ENCODE results near the gene SLC51B. TPM values are rescaled to one million over a fixed set of nuclear protein-coding genes. Genes with fewer than 3 reads are reported as not detected.

SLC51B gene
- total RNA-seq, 3 donors from 2014 or later = not detected

- TF ChIP-seq CTCF (IDR thresholded peaks at IDR 0.05) (no peak), POLR2AphosphoS5 (IDR thresholded peaks at IDR 0.05) (no peak), POLR2A (IDR thresholded peaks at IDR 0.05) (no peak)
- H3K9me3 ChIP-seq = no peaks in the 10 kb centered on the region
- intact Hi-C loops (cut with DNase I; ENCODE audit: low total_unique reads) = loop anchor here (10.0 kb wide), 1 partner anchor 60 kb away; no protein-coding TSS in a partner anchor
These were observed 10.5 kb upstream of the SLC51B start for GRCh38 chr15:65034719-65035118.

GRCh38 chr15:65037309-65037708 is 7.9 kb upstream of the SLC51B start:
- H3K4me1 ChIP-seq = no peaks in the 10 kb centered on the region
- no peak overlapping the region for H3K4me3 ChIP-seq
- no peaks in the 10 kb centered on the region for H3K36me3 ChIP-seq
- no peak overlapping the region for H3K27ac ChIP-seq
- no peaks in the 10 kb centered on the region for H3K27me3 ChIP-seq
- TF ChIP-seq POLR2AphosphoS5 (IDR thresholded peaks at IDR 0.05) (no peak), POLR2A (IDR thresholded peaks at IDR 0.05) (no peak), CTCF (IDR thresholded peaks at IDR 0.05) (no peak)
- no peak for DNase-seq (ENCODE audit: low spot score in 2 of 2)
- intact Hi-C loops (cut with DNase I; ENCODE audit: low total_unique reads) = loop anchor here (10.0 kb wide), 1 partner anchor 57 kb away; no protein-coding TSS in a partner anchor
- no peaks in the 10 kb centered on the region for H3K9me3 ChIP-seq

More at GRCh38 chr15:65034719-65035118, 10.5 kb upstream of the SLC51B start:
- H3K4me3 ChIP-seq = no peak overlapping the region
- H3K36me3 ChIP-seq = no peaks in the 10 kb centered on the region
- no peak overlapping the region for H3K27ac ChIP-seq
- H3K4me1 ChIP-seq = no peaks in the 10 kb centered on the region
- H3K27me3 ChIP-seq = no peaks in the 10 kb centered on the region
- no peak for DNase-seq (ENCODE audit: low spot score in 2 of 2)

- H3K4me1 ChIP-seq = no peaks in the 10 kb centered on the region
- no peak overlapping the region for H3K27ac ChIP-seq
- H3K4me3 ChIP-seq = no peak overlapping the region
- H3K27me3 ChIP-seq = no peaks in the 10 kb centered on the region
- TF ChIP-seq POLR2AphosphoS5 (IDR thresholded peaks at IDR 0.05) (no peak), POLR2A (IDR thresholded peaks at IDR 0.05) (no peak), CTCF (IDR thresholded peaks at IDR 0.05) (no peak)
- no peaks in the 10 kb centered on the region for H3K9me3 ChIP-seq
- intact Hi-C loops (cut with DNase I; ENCODE audit: low total_unique reads) = loop anchor here (10.0 kb wide), 1 partner anchor 56 kb away; no protein-coding TSS in a partner anchor
- no peaks in the 10 kb centered on the region for H3K36me3 ChIP-seq
- no peak for DNase-seq (ENCODE audit: low spot score in 2 of 2)
These were observed 6.8 kb upstream of the SLC51B start for GRCh38 chr15:65038428-65038827.

GRCh38 chr15:65038836-65039235 is 6.4 kb upstream of the SLC51B start:
- TF ChIP-seq POLR2AphosphoS5 (IDR thresholded peaks at IDR 0.05) = no peak
- no peak for TF ChIP-seq CTCF (IDR thresholded peaks at IDR 0.05)
- TF ChIP-seq POLR2A (IDR thresholded peaks at IDR 0.05) = no peak
- Histone ChIP-seq H3K9me3 (no peaks in the 10 kb centered on the region), H3K4me3 (no peak overlapping the region), H3K27ac (no peak overlapping the region), H3K36me3 (no peaks in the 10 kb centered on the region), H3K27me3 (no peaks in the 10 kb centered on the region), H3K4me1 (no peaks in the 10 kb centered on the region)
- no peak for DNase-seq (ENCODE audit: low spot score in 2 of 2)
- intact Hi-C loops (cut with DNase I; ENCODE audit: low total_unique reads) = loop anchor here (10.0 kb wide), 1 partner anchor 56 kb away; no protein-coding TSS in a partner anchor

GRCh38 chr15:65040461-65040860 is 4.7 kb upstream of the SLC51B start:
- no peaks in the 10 kb centered on the region for H3K27me3 ChIP-seq
- intact Hi-C loops (cut with DNase I; ENCODE audit: low total_unique reads) = no loop called here
- H3K4me3 ChIP-seq = no peak overlapping the region
- no peak for DNase-seq (ENCODE audit: low spot score in 2 of 2)
- H3K4me1 ChIP-seq = no peaks in the 10 kb centered on the region
- H3K9me3 ChIP-seq = no peaks in the 10 kb centered on the region
- TF ChIP-seq POLR2A (IDR thresholded peaks at IDR 0.05) (no peak), POLR2AphosphoS5 (IDR thresholded peaks at IDR 0.05) (no peak), CTCF (IDR thresholded peaks at IDR 0.05) (no peak)
- H3K27ac ChIP-seq = no peak overlapping the region
- no peaks in the 10 kb centered on the region for H3K36me3 ChIP-seq
